Stimulated activated CD8-positive, alpha-beta memory T cell treated with anti-CD3 and anti-CD28 coated beads, Interleukin-2, amount 100 ng/mL, for 48 hours (primary cell): ENCODE data around the gene PTCHD1.

Experiments
- DNase-seq, 2 donors: peaks; one replicate each; pipeline ENCODE4 v3.0.0-alpha.2; 2020; ENCODE audit warnings: low read depth in 2 of 2

PTCHD1 gene

GRCh38 chrX:23334848-23335599, at the start of gene PTCHD1:
Gene PTCHD1, plus strand, starts transcription at chrX:23334849. Its CDS starts 27 bp downstream, at chrX:23334876.
- no peak for DNase-seq

DNA sequence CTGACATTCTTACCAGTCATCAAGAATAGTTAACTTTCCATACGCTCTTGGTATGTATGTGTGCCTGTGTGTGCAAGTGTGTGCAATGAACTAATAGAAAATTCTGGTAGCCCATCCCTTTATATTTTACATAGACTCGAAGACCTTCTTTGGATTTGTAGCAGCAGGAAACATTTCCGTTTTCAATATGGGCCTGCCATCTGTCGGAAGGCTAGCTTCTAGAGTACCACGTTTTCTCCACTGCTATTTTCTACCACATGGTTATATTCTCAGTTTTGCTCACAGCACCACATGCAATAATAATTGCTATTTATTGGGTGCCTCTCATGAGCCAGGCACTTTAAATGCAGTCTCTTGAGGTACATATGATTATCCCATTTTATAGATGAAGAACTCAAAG, 47.9 kb upstream of the PTCHD1 start:
- DNase-seq: no peak

DNA sequence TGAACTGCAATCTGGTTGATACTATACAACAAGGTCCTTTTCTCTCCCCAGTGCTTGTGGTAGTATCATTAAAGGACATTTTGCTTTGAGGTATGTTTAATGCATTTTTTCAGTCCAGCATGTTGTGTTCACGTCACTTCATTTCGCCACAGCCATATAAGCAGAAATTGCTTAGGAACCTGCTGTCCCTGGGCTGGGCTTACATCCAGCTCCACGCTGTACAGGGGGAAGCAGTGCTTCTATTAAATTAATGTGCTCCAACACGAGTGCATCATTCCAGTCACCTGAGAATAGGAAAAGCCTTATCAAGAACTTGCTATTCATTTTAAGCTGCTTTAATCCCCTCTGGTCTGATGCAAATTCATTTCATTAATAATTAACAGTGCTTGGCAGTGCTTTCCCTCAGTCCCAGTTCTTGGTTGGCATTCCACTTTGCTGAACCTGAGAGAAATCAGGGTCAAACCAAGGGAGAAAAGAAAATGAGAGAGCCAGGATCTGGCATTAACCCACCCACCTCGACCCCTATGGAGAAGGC, 47.4 kb upstream of the PTCHD1 start:
- DNase-seq: no peak

DNA sequence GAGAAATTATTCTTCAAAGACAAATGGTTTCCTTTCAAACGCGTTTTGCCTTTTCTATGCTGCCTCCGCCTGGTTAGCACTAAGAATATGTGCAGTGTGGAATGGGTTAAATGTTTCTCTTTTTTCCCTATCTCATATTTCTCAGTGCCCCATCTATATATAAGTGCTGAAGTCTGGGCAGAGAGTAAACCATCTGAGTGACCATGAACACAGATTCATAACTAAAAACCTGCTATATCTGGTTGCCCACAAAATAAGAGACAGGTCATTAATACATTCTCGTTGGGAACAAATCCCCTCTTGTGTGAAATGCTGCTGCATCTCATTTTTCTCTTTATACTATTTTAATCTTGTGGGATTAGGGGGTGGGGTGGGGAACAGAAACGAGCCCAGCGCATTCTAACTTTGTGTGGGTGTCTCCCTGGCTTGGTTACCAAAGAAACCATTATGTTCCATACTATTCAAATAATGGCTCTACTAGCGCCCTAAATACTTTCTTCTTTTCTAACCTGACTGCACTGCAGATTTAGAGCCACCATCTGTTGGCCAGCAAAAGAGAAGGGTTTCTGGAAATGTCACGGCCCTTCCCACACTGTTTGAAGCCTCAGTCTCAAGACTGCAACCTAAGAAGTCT, 42.2 kb upstream of the PTCHD1 start:
- no peak for DNase-seq

GRCh38 chrX:23292988-23293651, 41.5 kb upstream of the PTCHD1 start:
- DNase-seq: no peak

GRCh38 chrX:23304881-23305280, 29.8 kb upstream of the PTCHD1 start:
- DNase-seq: no peak

- DNase-seq: no peak
Observed at GRCh38 chrX:23311731-23312130, 22.9 kb upstream of the PTCHD1 start.

DNA sequence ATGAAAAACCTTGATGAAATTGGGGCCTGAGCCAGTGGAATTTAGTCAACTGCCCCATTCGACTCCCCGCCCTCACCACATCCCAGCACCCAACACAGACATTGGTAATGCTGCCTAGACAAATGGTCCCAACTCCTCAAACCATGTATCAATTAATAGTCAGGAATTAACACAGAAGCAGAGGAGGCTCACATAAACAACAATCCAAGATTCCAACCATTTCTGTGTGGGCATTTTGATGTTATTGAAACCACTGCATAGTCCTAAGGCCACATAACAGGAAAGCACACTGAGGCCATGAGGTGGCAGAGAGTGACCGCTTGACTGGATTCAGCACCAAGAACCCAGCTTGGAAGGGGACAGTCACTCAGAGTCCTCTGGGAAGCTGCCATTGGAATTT, 22.5 kb upstream of the PTCHD1 start:
- no peak for DNase-seq

DNA sequence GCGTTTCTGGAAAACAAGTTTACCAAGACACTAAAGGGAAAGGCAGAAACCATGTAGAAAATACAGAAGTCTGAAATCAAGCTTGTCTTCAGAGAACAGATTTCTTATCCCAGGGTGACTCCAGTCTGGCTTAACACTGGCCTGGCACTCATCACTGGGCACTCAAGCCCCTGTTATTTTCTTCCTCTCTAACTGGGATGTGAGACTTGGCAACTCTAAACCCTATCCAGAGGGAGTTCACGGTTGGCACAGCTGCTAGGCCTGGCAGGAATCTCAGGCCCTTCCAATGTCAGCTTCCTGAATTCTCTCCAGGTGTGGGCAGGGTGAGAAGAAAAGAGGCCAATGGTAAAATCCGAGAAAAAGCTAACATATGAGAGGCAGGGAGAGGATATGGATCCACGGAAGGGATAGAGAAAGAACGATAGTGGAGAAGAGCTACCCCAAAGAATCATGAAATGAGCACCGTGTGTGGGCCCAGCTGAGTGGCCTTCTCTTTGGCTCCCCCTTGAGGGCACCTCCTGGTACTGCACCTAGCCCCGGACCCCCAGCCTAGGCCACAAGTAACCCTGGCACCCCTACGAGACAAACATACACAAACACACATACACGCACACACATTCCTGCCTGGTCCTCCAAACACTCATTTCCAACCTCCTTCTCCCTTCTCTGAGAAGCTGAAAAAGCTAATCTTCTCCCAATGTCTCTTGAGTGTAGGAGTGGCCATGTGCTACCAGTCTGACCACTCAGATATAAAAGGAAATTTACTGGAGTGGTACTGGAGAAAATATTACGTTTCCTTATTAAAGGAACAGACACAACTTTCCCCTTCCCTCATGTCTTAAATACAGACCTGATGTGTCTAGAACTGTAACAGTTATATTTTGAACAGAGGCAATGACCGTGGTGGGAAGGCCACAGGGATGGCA, 16.6 kb upstream of the PTCHD1 start:
- no peak for DNase-seq

GRCh38 chrX:23327104-23327503, 7.5 kb upstream of the PTCHD1 start:
- no peak for DNase-seq

DNA sequence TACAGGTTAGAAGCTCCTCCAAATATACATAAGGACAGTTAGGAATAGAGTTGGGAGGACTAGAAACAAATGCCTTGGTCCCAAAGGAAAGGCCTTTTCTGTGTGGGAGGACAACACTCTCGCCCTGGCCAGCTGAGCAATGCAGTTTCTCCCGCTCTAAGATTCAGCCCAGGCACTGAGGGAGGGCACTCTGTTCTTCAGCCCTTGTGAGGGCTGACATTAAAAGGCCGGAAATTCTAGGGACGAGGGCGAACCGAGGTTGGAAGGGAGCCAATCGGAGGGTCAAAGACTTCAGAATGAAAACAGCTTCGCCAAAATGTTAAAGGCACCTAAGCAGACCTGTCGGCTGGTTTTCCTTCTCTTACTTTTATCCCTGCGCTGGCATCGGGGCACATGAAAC, 2.9 kb upstream of the PTCHD1 start:
- DNase-seq: no peak

GRCh38 chrX:23332101-23332887, 2.4 kb upstream of the PTCHD1 start:
- no peak for DNase-seq

- no peak for DNase-seq
Observed at GRCh38 chrX:23332888-23333821, 1.5 kb upstream of the PTCHD1 start.

DNA sequence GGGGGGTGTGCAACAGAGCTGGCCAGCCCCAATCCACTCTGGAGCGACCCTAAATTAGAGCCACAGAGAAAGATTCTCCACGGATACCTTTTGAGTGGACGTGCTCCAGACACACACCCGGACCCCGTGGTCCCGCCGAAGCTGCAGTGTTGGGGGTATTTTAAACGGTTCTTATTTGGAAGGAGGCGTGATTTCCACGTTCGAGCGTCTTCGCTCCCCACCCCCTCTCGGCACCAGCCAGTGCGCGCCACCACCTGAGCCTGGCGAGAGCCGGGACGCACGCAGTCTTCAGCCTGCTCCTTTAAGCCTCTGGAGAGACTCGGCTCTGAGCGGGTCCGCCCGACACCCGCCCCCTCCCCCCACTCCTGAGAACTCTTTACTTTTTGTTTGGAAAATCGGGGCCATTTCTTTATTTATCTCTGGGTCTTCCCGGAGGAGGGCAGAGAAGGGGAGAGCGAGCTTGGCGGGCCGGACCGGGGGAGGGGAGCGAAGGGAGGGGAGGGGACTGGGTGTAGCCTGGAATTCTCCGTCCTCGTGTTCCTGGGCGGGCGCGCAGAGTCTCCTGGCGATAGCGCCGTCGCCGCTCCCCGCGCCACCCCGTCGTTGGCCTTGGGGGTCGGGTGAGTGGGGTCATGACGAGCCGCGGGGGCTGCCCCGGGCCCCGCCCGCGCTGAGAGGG, 668 bp upstream of the PTCHD1 start:
- no peak for DNase-seq

DNA sequence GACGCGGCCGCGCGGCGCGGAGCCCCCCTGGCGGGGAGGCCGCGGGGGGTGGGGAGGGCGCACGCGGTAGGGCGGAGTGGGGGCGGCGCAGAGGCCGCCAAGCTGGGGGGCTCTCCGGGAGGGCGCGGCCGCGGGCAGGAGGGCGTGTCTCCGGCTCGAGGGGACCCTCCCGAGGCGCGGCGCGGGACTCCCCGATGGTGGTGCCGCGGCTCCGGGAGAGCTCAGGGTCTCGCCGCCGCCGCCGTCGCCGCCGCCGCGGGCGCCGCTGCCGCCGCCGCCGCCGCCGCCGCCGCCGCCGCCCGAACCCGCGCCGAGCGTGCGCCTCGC, 165 bp upstream of the PTCHD1 start:
- no peak for DNase-seq

- DNase-seq: no peak
Observed at GRCh38 chrX:23338334-23338733, 3.7 kb downstream of the PTCHD1 start.

DNA sequence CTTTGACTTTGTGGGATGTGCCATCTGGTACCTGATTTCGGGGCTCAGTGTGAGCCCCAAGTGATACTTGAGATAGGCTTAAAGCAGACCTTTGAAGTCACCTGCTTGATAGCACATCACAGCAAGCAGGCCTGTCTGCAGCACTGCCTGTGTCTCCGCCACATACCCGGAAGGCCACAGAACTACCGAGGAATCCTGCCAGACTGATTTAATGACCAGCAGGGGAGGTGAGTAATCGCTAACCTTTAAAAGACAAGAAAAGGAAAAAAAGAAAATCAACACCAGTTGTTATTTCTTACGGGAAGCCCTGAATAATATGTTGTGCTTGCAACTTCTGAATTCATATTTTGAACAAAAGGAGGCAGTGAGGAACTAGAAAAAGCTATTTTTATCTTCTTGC, 6.8 kb downstream of the PTCHD1 start:
- DNase-seq: no peak

DNA sequence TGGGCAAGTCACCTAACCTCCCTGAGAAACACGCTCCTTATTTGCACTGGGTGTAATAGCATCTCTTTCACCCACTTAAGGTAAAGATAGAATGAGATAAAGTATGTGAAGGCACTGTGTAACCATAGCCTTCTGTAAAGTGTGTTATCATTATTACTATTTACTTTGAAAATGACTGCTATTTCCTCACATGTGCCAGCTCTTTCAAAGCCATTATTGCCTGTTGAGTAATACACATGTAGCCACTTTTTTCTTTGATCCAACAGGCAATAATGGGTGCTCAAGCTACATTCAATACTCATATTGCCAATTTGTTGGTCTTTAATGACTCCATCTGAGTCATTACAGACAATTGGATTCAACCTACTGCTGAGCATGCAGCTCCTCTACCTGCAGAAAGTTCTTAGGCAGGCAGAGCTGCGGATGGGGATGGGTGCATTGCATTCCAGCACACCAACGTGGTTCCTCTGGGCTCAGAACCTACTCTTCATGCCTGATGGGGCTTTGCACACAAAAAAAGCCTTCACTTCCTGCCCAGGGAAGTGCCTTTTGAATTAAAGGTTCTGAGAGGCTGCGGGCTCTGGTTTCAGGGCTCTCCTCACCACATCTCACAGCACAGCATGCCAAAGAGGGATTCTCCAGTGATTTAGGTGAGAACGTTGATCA, 9.7 kb downstream of the PTCHD1 start:
- no peak for DNase-seq

- DNase-seq: no peak
Observed at GRCh38 chrX:23344904-23345271, 10.2 kb downstream of the PTCHD1 start.
